Gastrocnemius medialis (tissue), 4 donors: ENCODE measurements around the gene FAM229A. TPM values are rescaled to one million over a fixed set of nuclear protein-coding genes. Genes with fewer than 3 reads are reported as not detected.

Source experiments
- ATAC-seq, 2 donors: fragments of 150-250 bp; one replicate each; pipeline ENCODE4 v1.9.1; 2016
- DNase-seq, 2 donors: peaks; one replicate each; pipeline ENCODE4 v3.0.0-alpha.2; 2019
- H3K27ac ChIP-seq, 4 donors: fragments of 200-600 bp; sonication (generic); 1 replicate in 1 of 4; 2 replicates in 3 of 4; pipeline ENCODE4 v1.5.1; 2016 to 2018; ENCODE audit warnings: mild to moderate bottlenecking in 2 of 4, moderate library complexity in 1 of 4
- H3K27me3 ChIP-seq, 3 donors: fragments of 200-600 bp; sonication (generic) in 2 of 3; 1 replicate in 1 of 3; 2 replicates in 2 of 3; pipeline versions ENCODE4 v1.5.1 to v1.6.0; 2016 to 2019; ENCODE audit warnings: mild to moderate bottlenecking in 1 of 3, moderate library complexity in 1 of 3
- H3K36me3 ChIP-seq, 2 donors: fragments of 200-600 bp; sonication (generic) in 1 of 2; one replicate each; pipeline ENCODE4 v1.5.1; 2017 to 2018
- H3K4me1 ChIP-seq, 2 donors: fragments of 200-600 bp; sonication (generic) in 1 of 2; one replicate each; pipeline ENCODE4 v1.5.1; 2016 to 2017; ENCODE audit warnings: mild to moderate bottlenecking in 2 of 2
- H3K4me3 ChIP-seq, 4 donors: fragments of 200-600 bp; sonication (generic) in 3 of 4; 1 replicate in 1 of 4; 2 replicates in 3 of 4; pipeline ENCODE4 v1.5.1; 2016 to 2019; ENCODE audit warnings: mild to moderate bottlenecking in 2 of 4
- H3K9me3 ChIP-seq, 3 donors: fragments of 200-600 bp; sonication (generic) in 2 of 3; 1 replicate in 1 of 3; 2 replicates in 2 of 3; pipeline ENCODE4 v1.5.1; 2016 to 2019
- CTCF ChIP-seq, 5 experiments: fragments of 450-650 bp in 3 of 5; fragments of 200-600 bp in 2 of 5; sonication (generic) in 2 of 5; IDR thresholded peaks in 4 of 5; conservative IDR thresholded peaks in 1 of 5; 1 replicate in 4 of 5; 2 replicates in 1 of 5; pipeline ENCODE4 v1.5.1; 2016 to 2019; ENCODE audit warnings: antibody characterized with exemption in 5 of 5, mild to moderate bottlenecking in 3 of 5, moderate library complexity in 3 of 5
- POLR2A ChIP-seq, 2 donors: fragments of 450-650 bp; IDR thresholded peaks; one replicate each; pipeline ENCODE4 v1.6.1; 2017; ENCODE audit warnings: antibody characterized with exemption in 2 of 2, mild to moderate bottlenecking in 2 of 2, moderate library complexity in 2 of 2
- in situ Hi-C, 4 donors: fragments of 200-750 bp; cut with MboI; loops; one replicate each; pipeline versions ENCODE4 v1.15.0 to v1.8.0; 2017; ENCODE audit warnings: low sequenced_read_pairs in 4 of 4
- intact Hi-C: fragments of 100-400 bp; cut with DNase I; formaldehyde crosslinking; loops from one replicate; pipeline ENCODE4 v1.15.1; 2023; ENCODE audit warnings: low total_unique reads
- total RNA-seq, 4 donors: library from RNA; depleted of rRNA; stranded (reverse); fragments of >200 nt; gene quantifications; one replicate each; pipeline versions ENCODE4 v1.1.0 to v1.2.3, GENCODE V29; 2016

Gene FAM229A
- total RNA-seq, 4 donors from 2014 or later = 0.81 to 13.4 (median 2.0) TPM

GRCh38 chr1:32327204-32327603 is 35.1 kb downstream of the FAM229A start:
- Histone ChIP-seq H3K36me3 (peaks cover 0 to 64% of the 10 kb centered on the region in 2 donors), H3K9me3 (no peaks in the 10 kb centered on the region), H3K4me3 (no peak overlapping the region), H3K27ac (no peak overlapping the region), H3K4me1 (no peaks in the 10 kb centered on the region), H3K27me3 (no peaks in the 10 kb centered on the region)
- in situ Hi-C loops (no loop called here), intact Hi-C loops (no loop called here)
- ATAC-seq = no peak
- DNase-seq = no peak
- TF ChIP-seq CTCF (IDR thresholded peaks at IDR 0.05 in 4 of 5, conservative IDR thresholded peaks at IDR 0.05 in 1 of 5) (no peak), POLR2A (IDR thresholded peaks at IDR 0.05) (no peak)

GRCh38 chr1:32321712-32322291 is 40.5 kb downstream of the FAM229A start:
- TF ChIP-seq POLR2A (IDR thresholded peaks at IDR 0.05) (no peak), CTCF (IDR thresholded peaks at IDR 0.05 in 4 of 5, conservative IDR thresholded peaks at IDR 0.05 in 1 of 5) (no peak)
- in situ Hi-C loops (no loop called here), intact Hi-C loops (no loop called here)
- Histone ChIP-seq H3K27ac (no peak overlapping the region), H3K27me3 (no peaks in the 10 kb centered on the region), H3K9me3 (no peaks in the 10 kb centered on the region), H3K4me1 (no peaks in the 10 kb centered on the region), H3K36me3 (peaks cover 0 to 32% of the 10 kb centered on the region in 2 donors), H3K4me3 (no peak overlapping the region)
- ATAC-seq (no peak), DNase-seq (no peak)

GRCh38 chr1:32318127-32318869 is 44.0 kb downstream of the FAM229A start:
- intact Hi-C loops (no loop called here), in situ Hi-C loops (no loop called here)
- no peak for DNase-seq
- Histone ChIP-seq H3K36me3 (peaks cover 0 to 16% of the 10 kb centered on the region in 2 donors), H3K27me3 (no peaks in the 10 kb centered on the region), H3K4me1 (no peaks in the 10 kb centered on the region), H3K9me3 (no peaks in the 10 kb centered on the region), H3K27ac (no peak overlapping the region), H3K4me3 (no peak overlapping the region)
- TF ChIP-seq CTCF (IDR thresholded peaks at IDR 0.05 in 4 of 5, conservative IDR thresholded peaks at IDR 0.05 in 1 of 5) (no peak), POLR2A (IDR thresholded peaks at IDR 0.05) (no peak)
- ATAC-seq = no peak

- intact Hi-C loops (loop anchor here (2.0 kb wide), 1 partner anchor 102 kb away; no protein-coding TSS in a partner anchor), in situ Hi-C loops (no loop called here)
- Histone ChIP-seq H3K9me3 (no peaks in the 10 kb centered on the region), H3K27ac (no peak overlapping the region), H3K4me1 (no peaks in the 10 kb centered on the region), H3K4me3 (no peak overlapping the region), H3K27me3 (no peaks in the 10 kb centered on the region), H3K36me3 (peaks cover 0 to 16% of the 10 kb centered on the region in 2 donors)
- ATAC-seq = no peak
- DNase-seq = no peak
- TF ChIP-seq CTCF (IDR thresholded peaks at IDR 0.05 in 4 of 5, conservative IDR thresholded peaks at IDR 0.05 in 1 of 5) (no peak), POLR2A (IDR thresholded peaks at IDR 0.05) (no peak)
Measured at GRCh38 chr1:32316903-32317277, 45.4 kb downstream of the FAM229A start.
